ENCODE results near the gene FHL2.

DNA sequence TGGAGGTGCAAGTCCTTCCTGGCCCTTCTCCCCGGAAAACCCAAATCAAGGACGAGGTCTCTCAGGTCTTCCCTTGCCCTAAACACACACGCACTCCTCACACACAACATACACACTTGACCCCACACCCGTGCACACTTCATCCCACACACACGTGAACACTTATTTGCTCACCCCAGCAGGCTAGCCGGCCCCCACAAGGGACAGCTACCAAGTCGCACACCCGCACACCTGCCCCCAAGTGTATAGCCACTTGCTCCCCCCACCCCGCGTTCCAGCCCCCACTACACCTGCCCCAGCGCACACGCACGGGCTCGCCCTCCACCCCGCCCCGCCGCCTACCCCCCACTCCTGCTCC lies 69.7 kb downstream of the FHL2 start:
- TF ChIP-seq, protein P1, sequence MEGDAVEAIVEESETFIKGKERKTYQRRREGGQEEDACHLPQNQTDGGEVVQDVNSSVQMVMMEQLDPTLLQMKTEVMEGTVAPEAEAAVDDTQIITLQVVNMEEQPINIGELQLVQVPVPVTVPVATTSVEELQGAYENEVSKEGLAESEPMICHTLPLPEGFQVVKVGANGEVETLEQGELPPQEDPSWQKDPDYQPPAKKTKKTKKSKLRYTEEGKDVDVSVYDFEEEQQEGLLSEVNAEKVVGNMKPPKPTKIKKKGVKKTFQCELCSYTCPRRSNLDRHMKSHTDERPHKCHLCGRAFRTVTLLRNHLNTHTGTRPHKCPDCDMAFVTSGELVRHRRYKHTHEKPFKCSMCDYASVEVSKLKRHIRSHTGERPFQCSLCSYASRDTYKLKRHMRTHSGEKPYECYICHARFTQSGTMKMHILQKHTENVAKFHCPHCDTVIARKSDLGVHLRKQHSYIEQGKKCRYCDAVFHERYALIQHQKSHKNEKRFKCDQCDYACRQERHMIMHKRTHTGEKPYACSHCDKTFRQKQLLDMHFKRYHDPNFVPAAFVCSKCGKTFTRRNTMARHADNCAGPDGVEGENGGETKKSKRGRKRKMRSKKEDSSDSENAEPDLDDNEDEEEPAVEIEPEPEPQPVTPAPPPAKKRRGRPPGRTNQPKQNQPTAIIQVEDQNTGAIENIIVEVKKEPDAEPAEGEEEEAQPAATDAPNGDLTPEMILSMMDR (IDR thresholded peaks at IDR 0.05): no peak
- TF ChIP-seq POLR2A (IDR thresholded peaks at IDR 0.05): no peak

Data from thyroid gland (tissue), 4 donors.